Chondrocyte (in vitro differentiated cells): ENCODE data around the gene PRR13. TPM values are rescaled to one million over a fixed set of nuclear protein-coding genes. Genes with fewer than 3 reads are reported as not detected.

ENCODE experiments used
- DNase-seq: peaks from one replicate; pipeline ENCODE4 v3.0.0; 2021; ENCODE audit warnings: mixed read lengths, low spot score
- H3K27ac Mint-ChIP-seq: one replicate; pipeline ENCODE4 v1.8.0; 2021; ENCODE audit warnings: mild to moderate bottlenecking, moderate library complexity, mixed read lengths; ENCODE audit not compliant: unreplicated experiment
- H3K27me3 Mint-ChIP-seq: 2 replicates; pipeline ENCODE4 v1.8.0; 2021; ENCODE audit warnings: low read depth, mixed read lengths
- H3K36me3 Mint-ChIP-seq: 2 replicates; pipeline ENCODE4 v1.8.0; 2021; ENCODE audit warnings: low read depth, mixed read lengths
- H3K4me1 Mint-ChIP-seq: 2 replicates; pipeline ENCODE4 v1.8.0; 2021; ENCODE audit warnings: low read depth, mild to moderate bottlenecking, mixed read lengths
- H3K4me3 Mint-ChIP-seq: one replicate; pipeline ENCODE4 v1.8.0; 2021; ENCODE audit warnings: mild to moderate bottlenecking, moderate library complexity, mixed read lengths; ENCODE audit not compliant: unreplicated experiment
- H3K9me3 Mint-ChIP-seq: 2 replicates; pipeline ENCODE4 v1.8.0; 2021; ENCODE audit warnings: low read depth, mixed read lengths
- CTCF ChIP-seq: fragments of 200-600 bp; sonication (generic); IDR thresholded peaks from 2 replicates; pipeline ENCODE4 v1.5.0; 2021; ENCODE audit warnings: antibody characterized with exemption, mild to moderate bottlenecking, moderate library complexity
- total RNA-seq: library from RNA; stranded (reverse); gene quantifications from 3 replicates; pipeline ENCODE4 v1.2.1, GENCODE V29; 2021

PRR13 gene
- total RNA-seq, 1 donor from 2014 or later: 102 TPM

- no peaks in the 10 kb centered on the region for H3K9me3 Mint-ChIP-seq
These were observed 17.9 kb upstream of the PRR13 start, which contains the start of gene AMHR2 for GRCh38 chr12:53423597-53423996. TSS of gene AMHR2 (plus strand) at chr12:53423855. CDS start at chr12:53423935, 80 bp downstream.

GRCh38 chr12:53424626-53425514 is 16.7 kb upstream of the PRR13 start:
- Mint-ChIP-seq H3K27ac (no peak overlapping the region), H3K27me3 (no peaks in the 10 kb centered on the region), H3K4me1 (peaks cover 16% of the 10 kb centered on the region), H3K9me3 (no peaks in the 10 kb centered on the region), H3K36me3 (no peaks in the 10 kb centered on the region), H3K4me3 (no peak overlapping the region)
- no peak for DNase-seq
- TF ChIP-seq CTCF: no peak

More at GRCh38 chr12:53423597-53423996, 17.9 kb upstream of the PRR13 start, which contains the start of gene AMHR2:
- no peak for TF ChIP-seq CTCF
- H3K27ac Mint-ChIP-seq: no peak within 1 kb of the TSS
- no peak within 1 kb of the TSS for H3K4me3 Mint-ChIP-seq
- no peak for DNase-seq
- no peaks in the 10 kb centered on the region for H3K27me3 Mint-ChIP-seq
- H3K4me1 Mint-ChIP-seq: peaks cover 19% of the 10 kb centered on the region
- no peaks in the 10 kb centered on the region for H3K36me3 Mint-ChIP-seq

- no peak for TF ChIP-seq CTCF
- no peaks in the 10 kb centered on the region for H3K27me3 Mint-ChIP-seq
- H3K4me3 Mint-ChIP-seq: no peak overlapping the region
- peaks cover 14% of the 10 kb centered on the region for H3K4me1 Mint-ChIP-seq
- no peaks in the 10 kb centered on the region for H3K36me3 Mint-ChIP-seq
- H3K27ac Mint-ChIP-seq: no peak overlapping the region
- no peaks in the 10 kb centered on the region for H3K9me3 Mint-ChIP-seq
- DNase-seq: no peak
These were observed 15.9 kb upstream of the PRR13 start for GRCh38 chr12:53425515-53426150.

- no peaks in the 10 kb centered on the region for H3K27me3 Mint-ChIP-seq
- no peak overlapping the region for H3K4me3 Mint-ChIP-seq
- no peaks in the 10 kb centered on the region for H3K36me3 Mint-ChIP-seq
- no peaks in the 10 kb centered on the region for H3K9me3 Mint-ChIP-seq
- TF ChIP-seq CTCF: no peak
- H3K4me1 Mint-ChIP-seq: peaks cover 10% of the 10 kb centered on the region
- H3K27ac Mint-ChIP-seq: no peak overlapping the region
- no peak for DNase-seq
These were observed 13.5 kb upstream of the PRR13 start for GRCh38 chr12:53427905-53428594.

- no peak overlapping the region for H3K27ac Mint-ChIP-seq
- no peak overlapping the region for H3K4me3 Mint-ChIP-seq
These were observed 12.8 kb upstream of the PRR13 start for GRCh38 chr12:53428741-53429140.

More at GRCh38 chr12:53428741-53429140, 12.8 kb upstream of the PRR13 start:
- no peaks in the 10 kb centered on the region for H3K36me3 Mint-ChIP-seq
- H3K27me3 Mint-ChIP-seq: no peaks in the 10 kb centered on the region
- TF ChIP-seq CTCF: no peak
- no peak for DNase-seq
- no peaks in the 10 kb centered on the region for H3K9me3 Mint-ChIP-seq
- H3K4me1 Mint-ChIP-seq: peaks cover 10% of the 10 kb centered on the region
